ENCODE data around the gene COL18A1.

- TF ChIP-seq, protein P1, sequence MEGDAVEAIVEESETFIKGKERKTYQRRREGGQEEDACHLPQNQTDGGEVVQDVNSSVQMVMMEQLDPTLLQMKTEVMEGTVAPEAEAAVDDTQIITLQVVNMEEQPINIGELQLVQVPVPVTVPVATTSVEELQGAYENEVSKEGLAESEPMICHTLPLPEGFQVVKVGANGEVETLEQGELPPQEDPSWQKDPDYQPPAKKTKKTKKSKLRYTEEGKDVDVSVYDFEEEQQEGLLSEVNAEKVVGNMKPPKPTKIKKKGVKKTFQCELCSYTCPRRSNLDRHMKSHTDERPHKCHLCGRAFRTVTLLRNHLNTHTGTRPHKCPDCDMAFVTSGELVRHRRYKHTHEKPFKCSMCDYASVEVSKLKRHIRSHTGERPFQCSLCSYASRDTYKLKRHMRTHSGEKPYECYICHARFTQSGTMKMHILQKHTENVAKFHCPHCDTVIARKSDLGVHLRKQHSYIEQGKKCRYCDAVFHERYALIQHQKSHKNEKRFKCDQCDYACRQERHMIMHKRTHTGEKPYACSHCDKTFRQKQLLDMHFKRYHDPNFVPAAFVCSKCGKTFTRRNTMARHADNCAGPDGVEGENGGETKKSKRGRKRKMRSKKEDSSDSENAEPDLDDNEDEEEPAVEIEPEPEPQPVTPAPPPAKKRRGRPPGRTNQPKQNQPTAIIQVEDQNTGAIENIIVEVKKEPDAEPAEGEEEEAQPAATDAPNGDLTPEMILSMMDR (IDR thresholded peaks at IDR 0.05), result no peak
- no peak for TF ChIP-seq TP53 (CRISPR knock-in tag; IDR thresholded peaks at IDR 0.05)
- no peak for TF ChIP-seq ZFP36 (IDR thresholded peaks at IDR 0.05; ENCODE audit: borderline replicate concordance, partially characterized antibody)
- no peak for TF ChIP-seq KDM5A (IDR thresholded peaks at IDR 0.05)
- TF ChIP-seq USF2 (IDR thresholded peaks at IDR 0.05), result no peak
- TF ChIP-seq EP300 (IDR thresholded peaks at IDR 0.05), result no peak
- TF ChIP-seq MAFK (IDR thresholded peaks at IDR 0.05; ENCODE audit: partially characterized antibody), result no peak
- TF ChIP-seq POLR2A (IDR thresholded peaks at IDR 0.05; ENCODE audit: low read length), result no peak
These were observed 84.7 kb downstream of the COL18A1 start for GRCh38 chr21:45489722-45489982.

Data from A549 (cell line).